Stimulated activated CD8-positive, alpha-beta memory T cell treated with anti-CD3 and anti-CD28 coated beads, Interleukin-7, amount 100 ng/mL, for 1 hour (primary cell): ENCODE results near the gene NVL.

ENCODE experiments used
- DNase-seq, 2 donors: peaks; one replicate each; pipeline ENCODE4 v3.0.0-alpha.2; 2020; ENCODE audit warnings: low read depth in 2 of 2

The NVL gene

DNA sequence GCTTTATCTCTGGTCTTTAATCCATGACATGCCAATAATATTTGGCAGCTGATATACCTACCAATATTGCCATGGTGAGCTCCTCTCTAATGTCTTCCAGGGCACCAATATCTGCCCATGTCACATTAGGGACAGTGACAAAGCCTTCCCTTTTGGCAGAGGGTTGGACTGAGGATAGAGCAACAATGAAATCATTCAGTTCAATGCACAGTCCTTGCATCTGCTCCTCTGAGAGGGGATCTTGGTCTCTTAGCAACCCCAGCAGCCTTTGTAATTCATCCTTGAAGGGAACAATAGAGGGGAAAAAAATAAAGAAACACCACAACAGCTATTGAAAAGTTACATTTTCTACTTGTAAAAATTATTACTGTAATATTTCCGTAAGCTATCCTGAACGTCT, 42.3 kb downstream of the NVL start:
- DNase-seq = no peak

DNA sequence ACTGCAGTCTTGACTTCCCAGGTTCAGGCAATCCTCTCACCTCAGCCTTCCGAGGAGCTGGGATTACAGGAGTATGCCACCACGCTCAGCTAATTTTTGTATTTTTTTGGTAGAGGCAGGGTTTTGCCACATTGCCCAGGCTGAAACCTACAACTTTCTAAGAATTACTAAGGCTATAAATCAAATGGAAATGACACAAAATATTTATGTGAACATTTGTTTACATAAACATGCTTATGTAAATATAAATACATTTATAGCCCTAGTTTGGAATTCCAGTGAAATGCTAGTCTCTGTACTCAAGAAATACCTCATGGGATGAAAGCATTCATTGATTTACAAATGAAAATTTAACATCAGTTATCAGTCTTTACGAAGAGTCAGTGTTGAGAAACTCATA, 47.8 kb downstream of the NVL start:
- DNase-seq = no peak

DNA sequence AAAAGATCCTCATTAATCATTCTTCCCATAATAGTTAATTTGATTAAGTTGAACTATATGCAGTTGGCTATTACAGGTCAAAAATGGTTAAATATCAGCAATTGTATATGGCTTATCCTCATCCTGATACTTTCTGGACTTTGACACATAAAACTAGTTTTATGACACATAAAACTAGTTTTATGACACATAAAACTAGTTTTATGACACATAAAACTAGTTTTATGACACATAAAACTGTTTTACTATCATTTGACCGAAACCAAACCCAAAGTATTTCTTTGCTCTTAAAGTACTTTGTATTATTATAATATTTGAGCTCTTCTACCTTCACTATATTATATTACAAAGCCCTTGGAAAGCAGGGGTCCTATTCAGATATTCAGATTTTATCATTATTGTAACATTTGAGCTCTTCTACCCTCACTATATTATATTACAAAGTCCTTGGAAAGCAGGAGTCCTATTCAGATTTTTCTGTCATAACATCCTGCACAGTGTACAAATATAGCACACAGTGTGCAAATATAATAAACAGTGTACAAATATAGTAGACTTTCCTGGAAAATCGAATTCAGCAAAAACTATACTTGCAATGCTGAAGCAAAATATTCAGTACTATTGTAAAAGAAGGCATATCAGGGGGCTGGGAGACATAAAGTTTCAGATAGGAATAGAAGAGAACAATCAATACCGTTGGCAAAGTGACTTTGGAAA, 53.0 kb downstream of the NVL start:
- DNase-seq = no peak

DNA sequence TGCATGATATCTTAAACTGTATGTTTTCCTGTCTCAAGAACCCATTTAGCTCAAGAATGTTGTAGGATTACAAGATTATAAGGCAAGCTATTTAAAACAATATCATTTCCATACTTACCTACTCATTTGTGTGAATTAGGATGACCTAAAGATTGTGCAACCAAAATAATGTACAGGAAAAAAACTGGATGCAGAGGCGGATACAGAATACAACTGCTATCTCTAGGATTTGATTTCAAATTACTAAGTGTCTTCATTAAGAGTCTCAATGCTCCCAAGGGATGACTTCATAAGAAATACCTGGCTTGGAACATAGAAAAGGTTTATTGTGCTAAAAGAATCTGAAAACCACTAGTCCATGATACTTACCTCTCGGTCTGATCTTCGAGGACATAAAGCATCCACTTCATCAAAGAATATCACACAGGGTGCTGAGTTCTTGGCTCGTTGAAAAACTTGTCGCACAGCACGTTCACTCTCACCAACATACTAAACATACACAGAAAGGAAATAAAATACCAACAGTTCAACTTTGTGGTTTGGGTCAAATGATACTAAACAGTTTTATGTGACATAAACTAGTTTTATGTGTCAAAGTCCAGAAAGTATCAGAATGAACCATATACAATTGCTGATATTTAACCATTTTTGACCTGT, 54.9 kb downstream of the NVL start:
- DNase-seq = no peak

DNA sequence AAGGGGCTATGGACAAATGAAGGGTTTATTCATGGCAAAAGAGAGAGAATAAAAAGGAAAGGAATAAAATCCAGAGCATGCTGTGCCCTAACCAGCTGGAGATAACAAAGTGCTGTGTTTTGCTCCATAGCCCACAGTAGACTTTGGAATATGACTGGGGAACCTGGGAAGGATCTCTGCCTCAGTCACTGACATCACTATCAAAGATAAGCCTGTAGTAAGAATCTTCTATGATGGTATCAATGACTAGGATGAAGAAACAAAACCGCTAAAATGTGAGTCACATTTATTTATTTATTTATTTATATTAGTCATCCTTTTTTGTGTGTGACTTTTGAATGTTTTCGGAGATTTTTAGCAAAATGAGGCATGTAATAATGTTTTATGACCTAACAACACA, 56.3 kb downstream of the NVL start:
- DNase-seq = no peak

DNA sequence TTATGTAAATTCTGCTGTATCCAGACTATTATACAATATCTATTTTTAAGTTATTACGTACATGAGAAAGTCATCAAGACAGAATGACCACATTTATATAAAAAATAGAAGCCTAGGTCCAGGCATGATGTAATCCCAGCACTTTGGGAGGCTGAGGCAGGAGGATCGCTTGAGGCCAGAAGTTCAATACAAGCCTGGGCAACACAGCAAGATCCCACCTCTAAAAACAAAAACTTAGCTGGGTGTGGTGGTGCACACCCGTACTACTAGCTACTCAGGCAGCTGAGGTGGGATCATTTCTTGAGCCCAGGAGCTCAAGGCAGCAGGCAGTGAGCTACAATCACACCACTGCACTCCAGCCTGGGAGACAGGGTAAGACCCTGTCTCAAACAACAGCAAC, 58.9 kb downstream of the NVL start:
- no peak for DNase-seq

DNA sequence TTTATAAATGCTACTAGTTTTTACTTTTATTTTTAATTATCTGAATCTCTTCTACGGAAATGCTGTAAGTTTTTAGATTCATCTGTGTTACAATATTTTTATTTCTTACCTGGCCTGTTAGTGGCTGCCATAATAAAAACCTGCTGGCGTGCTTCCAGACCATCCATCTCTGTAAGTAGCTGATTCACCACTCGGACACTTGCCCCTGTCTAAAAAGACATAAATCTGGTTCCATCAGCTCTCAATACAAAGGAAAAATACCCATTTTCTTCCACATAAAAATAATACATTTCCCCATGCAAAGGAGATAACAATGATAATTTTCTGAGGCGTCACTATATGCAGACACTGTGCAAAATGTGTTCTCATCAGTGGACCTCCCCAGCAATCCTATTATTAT, 62.0 kb downstream of the NVL start:
- no peak for DNase-seq

DNA sequence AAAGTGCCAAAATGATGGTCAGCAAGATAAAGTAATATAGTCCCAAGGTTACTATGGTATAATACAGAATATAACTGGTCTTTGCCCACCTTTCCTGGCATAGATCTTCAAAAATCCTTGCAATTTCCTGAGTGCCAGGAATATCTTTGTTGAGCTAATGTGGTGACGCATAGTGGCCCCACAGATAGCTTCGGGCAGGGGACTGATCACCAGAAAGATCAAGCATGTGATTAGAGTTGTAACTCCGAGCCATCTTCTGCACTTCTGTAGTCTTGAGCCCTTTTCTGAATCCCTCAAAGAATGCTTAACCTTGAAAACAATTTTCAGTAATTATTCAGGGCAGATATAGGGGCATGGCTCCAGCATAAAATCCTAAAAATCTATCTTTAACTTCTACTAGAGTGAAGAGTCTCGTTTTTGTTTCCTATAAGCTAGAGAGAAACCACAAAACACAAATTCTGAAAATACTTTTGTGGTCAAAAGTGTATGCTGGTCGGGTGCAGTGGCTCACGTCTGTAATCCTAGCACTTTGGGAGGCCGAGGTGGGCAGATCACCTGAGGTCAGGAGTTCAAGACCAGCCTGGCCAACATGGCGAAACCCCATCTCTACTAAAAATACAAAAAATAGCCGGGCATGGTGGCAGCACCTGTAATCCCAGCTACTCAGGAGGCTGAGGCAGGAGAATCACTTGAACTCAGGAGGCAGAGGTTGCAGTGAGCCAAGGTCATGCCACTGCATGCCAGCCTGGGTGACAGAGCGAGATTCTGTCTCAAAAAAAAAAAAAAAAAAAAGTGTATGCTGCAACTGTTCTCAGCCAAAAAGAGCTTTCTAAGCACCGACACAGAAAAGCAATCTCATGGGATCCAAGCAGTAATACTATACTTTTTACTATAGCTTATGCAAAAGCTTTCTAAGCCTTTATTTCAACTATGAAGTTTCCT, 62.8 kb downstream of the NVL start:
- no peak for DNase-seq

DNA sequence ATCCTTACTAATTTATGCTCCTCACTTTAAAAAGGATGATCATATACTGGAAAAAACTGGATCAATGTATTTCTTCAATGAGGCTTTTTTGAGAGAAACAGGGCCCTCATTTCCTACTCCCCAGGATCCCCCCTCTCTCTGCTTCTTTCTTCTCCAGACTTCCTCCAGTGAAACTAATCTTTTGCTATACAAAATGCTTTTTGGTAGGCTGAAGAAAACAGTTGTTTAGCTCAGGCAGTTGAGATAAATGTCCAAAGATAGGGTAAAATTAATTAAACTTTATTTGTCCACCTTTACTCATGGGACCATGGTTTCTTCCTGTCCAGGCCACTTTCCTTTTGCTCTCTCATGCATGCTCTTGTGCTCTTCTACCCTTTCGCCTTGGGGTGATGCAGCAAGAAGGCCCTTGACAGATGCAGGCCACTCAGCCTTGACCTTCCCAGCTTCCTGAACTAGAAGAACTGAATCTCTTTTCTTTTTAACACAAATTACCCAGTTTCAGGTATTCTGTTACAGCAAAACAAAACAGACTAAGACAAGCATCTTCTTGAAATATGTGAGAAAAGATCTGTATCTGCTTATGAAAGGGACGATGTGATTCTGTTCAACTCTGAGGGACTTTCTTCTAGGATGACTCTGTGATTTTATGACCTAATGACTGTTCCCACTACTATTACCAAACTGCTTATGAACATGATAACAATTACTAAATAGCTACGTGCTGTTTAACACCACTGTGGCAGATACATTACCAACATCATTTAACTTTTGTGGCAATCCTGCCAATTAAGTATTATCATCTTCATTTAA, 63.7 kb downstream of the NVL start:
- no peak for DNase-seq

DNA sequence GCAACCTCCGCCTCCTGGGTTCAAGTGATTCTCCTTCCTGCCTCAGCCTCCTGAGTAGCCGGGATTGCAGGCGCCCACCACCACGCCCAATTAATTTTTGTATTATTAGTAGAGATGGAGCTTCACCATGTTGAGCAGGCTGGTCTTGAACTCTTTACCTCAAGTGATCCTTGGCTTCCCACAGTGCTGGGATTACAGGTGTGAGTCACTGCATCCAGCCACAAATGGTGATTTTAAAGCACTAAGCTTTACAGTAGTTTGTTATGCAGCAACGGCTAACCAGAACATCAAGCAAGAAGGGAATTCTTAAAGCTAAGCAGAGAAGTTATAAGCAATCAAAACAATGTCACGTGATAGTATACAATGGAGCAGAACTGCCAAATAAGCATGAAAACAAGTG, 65.7 kb downstream of the NVL start:
- no peak for DNase-seq

DNA sequence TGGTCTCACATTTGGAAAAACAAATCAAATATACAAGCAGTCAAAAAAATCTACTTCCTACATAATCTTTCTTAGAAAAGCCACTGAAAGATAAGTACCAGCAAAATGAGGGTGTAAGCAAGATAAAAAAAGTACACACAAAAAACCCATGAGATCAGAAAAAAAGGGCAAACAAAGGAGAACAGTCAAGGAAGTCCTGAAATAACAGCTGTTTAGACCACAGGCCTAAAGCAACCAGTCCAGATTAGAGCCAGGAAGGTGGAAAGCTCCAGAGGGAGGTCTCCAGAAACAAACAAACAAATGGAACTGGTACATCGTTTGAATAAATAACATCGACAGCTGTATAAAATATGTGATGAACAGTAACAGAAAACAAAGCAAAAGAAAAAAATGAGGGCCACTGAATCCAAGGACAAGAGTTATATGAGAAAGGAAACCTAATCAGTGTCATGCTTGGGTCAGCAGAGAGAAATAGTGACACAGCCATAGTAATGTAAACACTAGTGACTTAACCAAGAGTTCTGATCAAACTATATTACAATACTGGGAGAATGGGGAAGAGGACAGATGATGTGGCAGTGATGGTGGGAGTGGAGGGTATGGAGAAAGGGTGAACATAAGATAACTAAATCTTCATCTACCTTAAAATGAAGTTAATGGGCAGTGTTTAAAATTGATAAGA, 67.5 kb downstream of the NVL start:
- no peak for DNase-seq

DNA sequence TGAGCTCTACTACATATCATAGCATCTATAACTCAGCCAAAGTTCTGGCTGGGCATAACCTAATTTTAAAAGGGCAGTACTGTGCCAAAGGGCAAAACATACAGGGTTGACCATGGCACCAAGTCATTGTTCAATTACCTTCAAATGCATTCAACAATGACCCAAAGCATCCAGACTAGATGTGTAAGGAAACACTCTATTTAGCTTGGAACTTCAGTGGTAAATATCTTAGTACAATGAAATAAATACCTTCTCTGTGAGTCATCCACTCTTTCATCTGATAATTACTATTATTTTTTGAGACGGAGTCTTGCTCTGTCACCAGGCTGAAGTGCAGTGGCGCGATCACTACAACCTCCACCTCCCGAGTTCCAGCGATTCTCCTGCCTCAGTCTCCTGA, 70.0 kb downstream of the NVL start:
- no peak for DNase-seq

DNA sequence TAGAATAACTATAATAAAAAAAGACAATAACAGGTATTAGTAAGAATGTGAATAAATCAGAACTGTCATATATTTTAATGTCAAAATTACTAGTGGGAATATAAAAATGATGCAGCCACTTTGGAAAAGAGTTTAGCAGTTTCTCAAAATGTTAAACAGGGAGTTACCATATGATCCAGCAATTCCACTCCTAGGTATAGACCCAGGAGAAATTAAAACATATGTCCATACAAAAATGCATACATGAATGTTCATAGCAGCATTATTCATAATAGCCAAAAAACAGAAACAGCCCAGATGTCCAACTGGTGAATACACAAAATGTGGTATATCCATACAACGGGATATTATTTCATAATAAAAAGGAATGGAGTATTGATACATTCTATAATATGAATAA, 71.6 kb downstream of the NVL start:
- DNase-seq = no peak

DNA sequence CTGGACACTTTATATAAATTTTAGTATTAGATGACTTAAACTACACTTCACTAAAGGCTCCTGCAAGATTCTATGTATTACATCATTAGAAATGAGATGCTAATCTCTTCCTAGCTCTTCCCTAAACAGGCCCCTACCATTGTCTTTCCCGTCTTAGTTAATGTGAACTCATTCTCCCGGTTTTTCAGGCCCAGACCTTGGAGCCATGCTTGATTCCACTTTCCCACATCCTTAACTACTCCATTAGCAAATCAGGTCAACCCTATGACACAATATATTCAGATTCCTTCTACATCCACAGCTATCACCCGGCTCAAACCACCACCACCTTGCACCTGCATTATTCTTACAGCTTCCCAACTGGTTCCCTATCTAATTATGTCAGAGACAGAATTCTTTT, 73.3 kb downstream of the NVL start:
- DNase-seq = no peak

DNA sequence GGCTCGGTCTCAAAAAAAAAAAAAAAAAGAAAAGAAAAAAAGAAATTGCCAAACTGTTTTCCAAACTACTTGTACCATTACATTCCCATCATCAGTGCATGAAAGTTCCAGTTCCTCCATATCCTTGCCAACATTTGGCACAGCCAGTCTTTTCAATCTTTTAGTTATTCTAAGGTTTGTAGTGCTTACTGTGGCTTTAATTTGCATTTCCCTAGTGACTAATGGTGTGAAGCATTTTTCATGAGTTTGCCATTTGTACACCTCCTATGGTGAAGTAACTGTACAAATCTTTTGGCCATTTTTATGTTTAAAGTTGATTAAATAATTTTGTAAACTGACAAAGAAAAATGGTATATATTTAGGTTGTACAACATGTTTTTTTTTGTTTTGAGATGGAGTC, 76.3 kb downstream of the NVL start:
- no peak for DNase-seq

DNA sequence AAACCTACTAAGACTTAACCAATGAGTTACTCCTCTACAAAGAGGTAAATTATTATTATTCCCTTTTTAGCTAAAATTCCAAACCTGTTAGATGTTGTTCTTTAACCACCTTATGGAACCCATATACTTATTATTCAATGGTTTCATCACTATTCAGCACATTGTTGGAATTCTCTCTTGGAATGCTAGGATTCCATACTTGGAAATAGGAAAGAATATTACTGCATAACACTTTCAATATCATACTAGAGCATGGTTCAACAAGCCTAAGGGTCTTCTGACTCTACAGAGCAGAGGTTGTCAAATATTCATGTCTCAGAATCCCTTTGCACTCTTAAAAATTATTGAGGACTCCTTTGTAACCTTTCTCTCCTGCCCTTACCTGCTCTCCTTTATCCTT, 77.5 kb downstream of the NVL start:
- no peak for DNase-seq

DNA sequence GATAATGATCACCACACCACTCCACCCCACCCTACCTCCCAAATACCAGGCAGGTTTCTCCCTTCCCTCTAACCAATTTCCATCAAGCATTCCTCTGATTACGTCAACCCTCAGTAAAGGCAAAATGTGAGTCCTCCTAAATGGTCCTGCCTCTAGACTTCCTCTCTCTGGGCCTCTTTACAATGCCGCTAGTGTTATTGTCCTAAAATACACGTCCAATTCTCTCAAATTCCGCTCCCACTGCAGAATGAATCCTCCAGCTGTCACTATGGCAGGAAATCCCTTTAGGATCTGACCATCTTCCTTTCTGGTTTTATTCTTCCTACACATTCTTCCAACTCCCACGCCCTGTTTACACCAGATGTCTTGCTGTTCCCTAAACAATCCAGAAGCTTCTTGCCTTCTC, 78.2 kb downstream of the NVL start:
- no peak for DNase-seq

DNA sequence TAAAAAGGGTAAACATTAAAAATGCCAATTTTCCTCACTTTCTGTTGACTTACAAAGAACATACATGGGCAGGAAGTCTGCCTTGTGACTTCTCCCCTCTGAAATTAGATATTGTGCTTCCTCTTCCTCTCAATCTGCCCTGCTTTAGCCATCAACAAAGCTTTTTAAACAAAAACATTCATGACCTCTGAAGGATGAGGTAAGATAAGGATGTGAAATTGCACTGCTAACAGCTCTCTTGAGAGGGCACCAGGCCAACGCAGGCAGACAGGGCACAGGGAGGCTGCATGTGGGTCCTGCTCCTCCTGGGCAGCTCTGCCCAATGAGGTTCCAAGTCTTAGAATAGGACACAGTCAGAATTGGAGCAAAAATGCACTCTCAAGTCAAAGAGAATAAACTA, 84.8 kb downstream of the NVL start:
- DNase-seq = no peak

DNA sequence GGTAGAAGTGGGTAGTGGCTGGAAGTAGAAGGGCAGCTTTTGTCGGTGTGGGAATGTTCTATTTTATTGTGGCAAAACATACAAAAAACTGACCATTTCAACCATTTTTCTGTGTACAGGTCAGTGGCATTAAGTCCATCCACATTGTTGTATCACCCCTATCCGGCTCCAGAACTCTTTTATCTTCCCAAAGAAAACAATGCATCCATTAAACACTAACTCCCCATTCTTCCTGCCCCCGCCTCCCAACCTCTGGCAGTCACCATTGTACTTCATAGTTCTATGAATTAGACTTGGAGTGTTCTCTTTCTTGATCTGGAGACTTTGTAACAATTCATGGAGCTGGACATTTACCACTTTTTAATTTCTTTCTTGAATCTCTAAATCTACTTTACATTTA, 91.2 kb downstream of the NVL start:
- no peak for DNase-seq

DNA sequence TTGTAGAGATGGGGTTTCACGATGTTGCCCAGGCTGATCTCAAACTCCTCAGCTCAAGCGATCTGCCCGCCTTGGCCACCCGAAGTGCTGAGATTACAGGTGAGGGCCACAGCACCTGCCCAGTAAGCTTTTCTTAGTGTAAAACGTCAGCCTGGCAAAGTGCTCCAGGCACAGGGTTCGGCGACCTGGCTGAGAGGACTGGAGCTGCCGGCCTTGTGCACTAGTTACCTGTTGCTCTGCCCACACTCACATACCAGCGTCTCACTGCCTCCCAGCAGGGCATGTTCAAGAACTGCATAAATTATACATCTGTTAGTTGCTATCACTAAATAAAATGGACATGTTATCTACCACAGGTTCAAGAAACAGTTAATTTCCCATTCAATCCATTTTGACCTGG, 91.8 kb downstream of the NVL start:
- DNase-seq = no peak

DNA sequence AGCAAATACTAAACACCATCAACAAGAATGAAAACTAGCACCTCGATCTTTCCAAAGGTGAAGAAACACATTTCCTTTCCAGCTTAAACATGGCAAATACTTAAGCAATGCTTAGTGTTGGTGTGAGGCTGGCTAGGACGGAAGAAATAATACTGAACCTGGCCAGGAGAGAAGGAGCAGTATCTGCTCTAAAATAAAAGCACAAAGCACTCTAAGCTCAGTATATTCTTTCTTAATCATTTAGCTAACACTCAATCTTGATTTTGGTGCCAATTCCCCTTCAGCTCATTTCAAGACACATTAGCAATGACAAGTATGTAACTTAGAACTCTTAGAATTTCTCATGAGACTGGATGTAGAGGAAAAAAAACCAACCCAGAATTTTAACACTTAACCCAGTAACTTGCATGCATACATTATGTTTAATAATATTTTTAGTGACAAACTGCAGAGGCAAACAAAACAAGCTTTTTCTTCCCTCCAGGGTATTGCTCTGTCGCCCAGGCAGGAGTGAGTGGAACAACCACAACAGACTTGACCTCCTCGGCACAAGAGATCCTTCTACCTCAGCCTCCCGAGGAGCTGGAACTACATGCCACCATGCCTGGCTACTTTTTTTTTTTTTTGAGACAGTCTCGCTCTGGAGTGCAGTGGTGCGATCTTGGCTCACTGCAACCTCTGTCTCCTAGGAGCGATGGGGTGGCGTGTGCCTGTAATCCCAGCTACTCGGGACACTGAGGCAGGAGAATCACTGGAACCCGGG, 92.7 kb downstream of the NVL start:
- DNase-seq = no peak
